MCF 10A (cell line): ENCODE results near the gene SLC30A1. TPM values are rescaled to one million over a fixed set of nuclear protein-coding genes. Genes with fewer than 3 reads are reported as not detected.
A peak's percentile ranks its signal among the peaks of the same experiment; 100 is the strongest.

Experiments used
- BruUV-seq: library from RNA; stranded (reverse); fragments of 400-500 nt; replicated peaks from 2 replicates; lab custom pipeline; 2021; lab: Mats Ljungman, UMichigan
- CTCF ChIA-PET: fragments of 300-600 bp; sonication (Branson Sonifier 250); formaldehyde crosslinking; extraction: SDS; loops from one replicate; lab custom pipeline; 2021; ENCODE audit warnings: antibody characterized with exemption, inconsistent platforms; lab: Yijun Ruan, JAX
- POLR2A ChIA-PET: fragments of 300-600, 350-650 bp; sonication (Branson Sonifier 250); formaldehyde crosslinking; extraction: SDS; loops from one replicate; lab custom pipeline; 2020; ENCODE audit warnings: antibody characterized with exemption, inconsistent platforms; lab: Yijun Ruan, JAX
- DNase-seq: peaks from one replicate; pipeline ENCODE4 v3.0.0-alpha.2; 2018; ENCODE audit not compliant: unreplicated experiment
- H3K27ac Mint-ChIP-seq: one replicate; pipeline ENCODE4 v1.8.0; 2022; ENCODE audit warnings: mild to moderate bottlenecking, low read depth, mixed read lengths; ENCODE audit not compliant: unreplicated experiment
- H3K27me3 Mint-ChIP-seq: one replicate; pipeline ENCODE4 v1.8.0; 2022; ENCODE audit warnings: mixed read lengths; ENCODE audit not compliant: insufficient read depth, unreplicated experiment
- H3K36me3 Mint-ChIP-seq: one replicate; pipeline ENCODE4 v1.8.0; 2022; ENCODE audit warnings: mild to moderate bottlenecking, moderate library complexity, mixed read lengths; ENCODE audit not compliant: insufficient read depth, unreplicated experiment
- H3K4me1 Mint-ChIP-seq: one replicate; pipeline ENCODE4 v1.8.0; 2022; ENCODE audit warnings: mixed read lengths; ENCODE audit not compliant: insufficient read depth, unreplicated experiment
- H3K4me3 Mint-ChIP-seq: one replicate; pipeline ENCODE4 v1.8.0; 2022; ENCODE audit warnings: mild to moderate bottlenecking, moderate library complexity, mixed read lengths; ENCODE audit not compliant: unreplicated experiment
- H3K9me3 Mint-ChIP-seq: one replicate; pipeline ENCODE4 v1.8.0; 2022; ENCODE audit warnings: mixed read lengths; ENCODE audit not compliant: unreplicated experiment
- CTCF ChIP-seq: fragments of 200-600 bp; IDR thresholded peaks from one replicate; pipeline ENCODE4 v1.8.0; 2022; ENCODE audit warnings: antibody characterized with exemption, mild to moderate bottlenecking; ENCODE audit not compliant: unreplicated experiment
- intact Hi-C: fragments of 100-400 bp; cut with micrococcal nuclease; formaldehyde crosslinking; loops from 2 replicates; pipeline ENCODE4 v1.14.1; 2022
- total RNA-seq: library from RNA; stranded (reverse); gene quantifications from 2 replicates; pipeline ENCODE4 v1.2.3, GENCODE V29; 2022

Gene SLC30A1
- total RNA-seq, 1 experiment from 2014 or later = 94.1 TPM

GRCh38 chr1:211589782-211590721 is 11.1 kb upstream of the SLC30A1 start:
- Mint-ChIP-seq H3K27me3 (no peaks in the 10 kb centered on the region), H3K36me3 (no peaks in the 10 kb centered on the region), H3K4me3 (no peak overlapping the region), H3K9me3 (no peaks in the 10 kb centered on the region), H3K27ac (peak overlapping the region; percentile 65), H3K4me1 (peaks cover 30% of the 10 kb centered on the region)
- ChIA-PET CTCF (interaction anchor here (0.7 to 2.4 kb wide), 6 partner anchors 10 to 62 kb away, joined by 3 to 10 read pairs (median 3); no protein-coding TSS in a partner anchor), POLR2A (interaction anchor here (0.6 to 6.0 kb wide), 9 partner anchors 10 to 53 kb away, joined by 3 to 42 read pairs (median 5); partner anchors contain the start of gene SLC30A1)
- no peak for TF ChIP-seq CTCF
- peak; percentile 95 for DNase-seq
- intact Hi-C loops = loop anchor here (1.0 to 2.0 kb wide), 3 partner anchors 11 to 49 kb away; partner anchors contain the start of gene SLC30A1
- no TSS peak for BruUV-seq

GRCh38 chr1:211588711-211589110 is 9.8 kb upstream of the SLC30A1 start:
- BruUV-seq = no TSS peak
- intact Hi-C loops = no loop called here
- POLR2A ChIA-PET = interaction anchor here (0.7 to 6.0 kb wide), 6 partner anchors 9 to 224 kb away, joined by 3 to 42 read pairs (median 6); partner anchors contain the start of gene SLC30A1

GRCh38 chr1:211587123-211587522 is 8.2 kb upstream of the SLC30A1 start:
- CTCF ChIA-PET = interaction anchor here (0.6 to 2.9 kb wide), 4 partner anchors 16 to 183 kb away, joined by 3 to 10 read pairs (median 4); no protein-coding TSS in a partner anchor
- no peak for TF ChIP-seq CTCF
- POLR2A ChIA-PET = interaction anchor here (1.4 to 1.5 kb wide), 2 partner anchors 16 to 53 kb away, joined by 6 to 8 read pairs; no protein-coding TSS in a partner anchor
- no peaks in the 10 kb centered on the region for H3K27me3 Mint-ChIP-seq
- H3K9me3 Mint-ChIP-seq = no peaks in the 10 kb centered on the region
- no peak overlapping the region for H3K27ac Mint-ChIP-seq
- BruUV-seq = no TSS peak
- H3K4me1 Mint-ChIP-seq = peaks cover 27% of the 10 kb centered on the region
- no peak for DNase-seq
- H3K4me3 Mint-ChIP-seq = no peak overlapping the region
- no peaks in the 10 kb centered on the region for H3K36me3 Mint-ChIP-seq
- intact Hi-C loops = no loop called here

More at GRCh38 chr1:211588711-211589110, 9.8 kb upstream of the SLC30A1 start:
- DNase-seq = no peak
- no peaks in the 10 kb centered on the region for H3K9me3 Mint-ChIP-seq
- no peak overlapping the region for H3K4me3 Mint-ChIP-seq
- H3K4me1 Mint-ChIP-seq = peaks cover 30% of the 10 kb centered on the region
- no peak overlapping the region for H3K27ac Mint-ChIP-seq
- no peak for TF ChIP-seq CTCF
- H3K36me3 Mint-ChIP-seq = no peaks in the 10 kb centered on the region
- CTCF ChIA-PET = interaction anchor here (0.6 to 2.9 kb wide), 8 partner anchors 8 to 1214 kb away, joined by 3 to 10 read pairs (median 3); no protein-coding TSS in a partner anchor
- H3K27me3 Mint-ChIP-seq = no peaks in the 10 kb centered on the region

GRCh38 chr1:211586538-211586937 is 7.6 kb upstream of the SLC30A1 start:
- no peaks in the 10 kb centered on the region for H3K27me3 Mint-ChIP-seq

More at GRCh38 chr1:211586538-211586937, 7.6 kb upstream of the SLC30A1 start:
- intact Hi-C loops = no loop called here
- Mint-ChIP-seq H3K9me3 (no peaks in the 10 kb centered on the region), H3K4me1 (peaks cover 29% of the 10 kb centered on the region), H3K27ac (no peak overlapping the region), H3K4me3 (no peak overlapping the region), H3K36me3 (no peaks in the 10 kb centered on the region)
- CTCF ChIA-PET = interaction anchor here (1.0 to 3.6 kb wide), 4 partner anchors 17 to 71 kb away, joined by 3 to 12 read pairs (median 7); no protein-coding TSS in a partner anchor
- no TSS peak for BruUV-seq
- no peak for DNase-seq
- no peak for TF ChIP-seq CTCF
- POLR2A ChIA-PET = interaction anchor here (1.4 to 1.5 kb wide), 2 partner anchors 16 to 53 kb away, joined by 6 to 8 read pairs; no protein-coding TSS in a partner anchor
